Breast epithelium (tissue), 4 donors: ENCODE measurements around the gene PSMD13. TPM values are rescaled to one million over a fixed set of nuclear protein-coding genes. Genes with fewer than 3 reads are reported as not detected.

ENCODE experiments used
- DNase-seq, 2 donors: peaks; one replicate each; pipeline ENCODE4 v3.0.0-alpha.2; 2019; ENCODE audit warnings: low spot score in 2 of 2
- H3K27ac ChIP-seq, 2 donors: fragments of 200-600 bp; sonication (generic) in 1 of 2; one replicate each; pipeline ENCODE4 v1.5.1; 2016 to 2019; ENCODE audit warnings: mild to moderate bottlenecking in 1 of 2
- H3K27me3 ChIP-seq, 2 donors: fragments of 200-600 bp; sonication (generic) in 1 of 2; one replicate each; pipeline versions ENCODE4 v1.5.1 to v1.6.0; 2017 to 2019; ENCODE audit warnings: control low read depth in 1 of 2, mild to moderate bottlenecking in 1 of 2
- H3K36me3 ChIP-seq: fragments of 200-600 bp; one replicate; pipeline ENCODE4 v1.5.1; 2019
- H3K4me1 ChIP-seq, 2 donors: fragments of 200-600 bp; sonication (generic); one replicate each; pipeline ENCODE4 v1.5.1; 2016 to 2019; ENCODE audit warnings: control low read depth in 1 of 2
- H3K4me3 ChIP-seq, 3 donors: fragments of 200-600 bp; sonication (generic); 1 replicate in 2 of 3; 2 replicates in 1 of 3; pipeline ENCODE4 v1.5.1; 2016 to 2019; ENCODE audit warnings: mild to moderate bottlenecking in 3 of 3, moderate library complexity in 2 of 3
- H3K9me3 ChIP-seq, 2 donors: fragments of 200-600 bp; sonication (generic) in 1 of 2; one replicate each; pipeline ENCODE4 v1.5.1; 2016 to 2019; ENCODE audit warnings: control low read depth in 1 of 2
- POLR2A ChIP-seq: fragments of 450-650 bp; IDR thresholded peaks from one replicate; pipeline ENCODE4 v1.6.1; 2016; ENCODE audit warnings: antibody characterized with exemption, mild to moderate bottlenecking, moderate library complexity
- POLR2AphosphoS5 ChIP-seq, 3 donors: sonication (generic); formaldehyde crosslinking; IDR thresholded peaks; one replicate each; pipeline ENCODE4 v1.6.1; 2017; ENCODE audit warnings: antibody characterized with exemption in 3 of 3
- intact Hi-C: fragments of 100-400 bp; cut with DNase I; formaldehyde crosslinking; loops from one replicate; pipeline ENCODE4 v1.15.1; 2023; ENCODE audit warnings: low total_unique reads
- total RNA-seq, 3 donors: library from RNA; depleted of rRNA; stranded (reverse); fragments of >200 nt; gene quantifications; one replicate each; pipeline ENCODE4 v1.1.0, GENCODE V29; 2016
- TF ChIP-seq, protein P1 (sequence below), 3 donors: fragments of 450-650 bp; IDR thresholded peaks; one replicate each; pipeline ENCODE4 v1.5.1; 2016 to 2017; ENCODE audit warnings: antibody characterized with exemption in 3 of 3, mild to moderate bottlenecking in 3 of 3, moderate library complexity in 3 of 3

Gene PSMD13
- total RNA-seq, 3 donors from 2014 or later, result 96.0 to 114 (median 106) TPM

- H3K4me3 ChIP-seq, result no peak overlapping the region
- no peak for DNase-seq
- H3K9me3 ChIP-seq, result no peaks in the 10 kb centered on the region
- H3K36me3 ChIP-seq, result no peaks in the 10 kb centered on the region
- H3K27ac ChIP-seq, result no peak overlapping the region
- intact Hi-C loops, result no loop called here
- no peaks in the 10 kb centered on the region for H3K4me1 ChIP-seq
- no peaks in the 10 kb centered on the region for H3K27me3 ChIP-seq
- TF ChIP-seq, protein P1, sequence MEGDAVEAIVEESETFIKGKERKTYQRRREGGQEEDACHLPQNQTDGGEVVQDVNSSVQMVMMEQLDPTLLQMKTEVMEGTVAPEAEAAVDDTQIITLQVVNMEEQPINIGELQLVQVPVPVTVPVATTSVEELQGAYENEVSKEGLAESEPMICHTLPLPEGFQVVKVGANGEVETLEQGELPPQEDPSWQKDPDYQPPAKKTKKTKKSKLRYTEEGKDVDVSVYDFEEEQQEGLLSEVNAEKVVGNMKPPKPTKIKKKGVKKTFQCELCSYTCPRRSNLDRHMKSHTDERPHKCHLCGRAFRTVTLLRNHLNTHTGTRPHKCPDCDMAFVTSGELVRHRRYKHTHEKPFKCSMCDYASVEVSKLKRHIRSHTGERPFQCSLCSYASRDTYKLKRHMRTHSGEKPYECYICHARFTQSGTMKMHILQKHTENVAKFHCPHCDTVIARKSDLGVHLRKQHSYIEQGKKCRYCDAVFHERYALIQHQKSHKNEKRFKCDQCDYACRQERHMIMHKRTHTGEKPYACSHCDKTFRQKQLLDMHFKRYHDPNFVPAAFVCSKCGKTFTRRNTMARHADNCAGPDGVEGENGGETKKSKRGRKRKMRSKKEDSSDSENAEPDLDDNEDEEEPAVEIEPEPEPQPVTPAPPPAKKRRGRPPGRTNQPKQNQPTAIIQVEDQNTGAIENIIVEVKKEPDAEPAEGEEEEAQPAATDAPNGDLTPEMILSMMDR (IDR thresholded peaks at IDR 0.05), result no peak
- TF ChIP-seq POLR2AphosphoS5 (IDR thresholded peaks at IDR 0.05), result no peak
- no peak for TF ChIP-seq POLR2A
Measured at GRCh38 chr11:196786-197731, 39.7 kb upstream of the PSMD13 start.

DNA sequence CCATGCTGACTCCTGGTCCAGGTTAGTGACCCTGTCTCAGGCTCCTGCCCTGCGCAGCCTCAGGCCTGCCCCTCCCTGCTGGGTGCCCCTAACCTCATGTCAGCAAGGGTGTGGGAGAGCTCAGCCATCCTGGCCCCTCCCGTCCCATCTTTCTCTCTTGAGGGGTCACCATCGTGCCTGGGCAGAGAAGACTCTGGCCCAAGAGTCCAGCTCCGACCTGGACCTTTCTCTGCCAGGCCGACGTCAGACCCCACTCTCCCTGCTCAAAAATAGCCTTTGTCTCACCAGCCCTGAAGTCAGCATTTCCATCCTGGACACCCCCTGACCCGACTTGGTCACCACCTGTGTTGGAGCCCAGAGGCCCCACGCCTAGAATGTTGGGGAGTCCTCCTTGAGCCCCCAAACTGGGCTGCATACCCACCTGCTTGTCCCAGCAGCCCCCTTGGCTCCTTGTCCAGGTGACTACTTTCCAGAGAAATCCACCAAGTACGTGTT, 39.0 kb upstream of the PSMD13 start:
- Histone ChIP-seq H3K27ac (no peak overlapping the region), H3K4me1 (no peaks in the 10 kb centered on the region), H3K36me3 (no peaks in the 10 kb centered on the region), H3K4me3 (no peak overlapping the region), H3K9me3 (no peaks in the 10 kb centered on the region), H3K27me3 (no peaks in the 10 kb centered on the region)
- TF ChIP-seq, protein P1 (IDR thresholded peaks at IDR 0.05), result no peak
- TF ChIP-seq POLR2AphosphoS5 (IDR thresholded peaks at IDR 0.05), result no peak
- no peak for TF ChIP-seq POLR2A
- intact Hi-C loops, result no loop called here
- peak in 1 of 2 donors; percentile 15 for DNase-seq

GRCh38 chr11:198236-198806, 38.5 kb upstream of the PSMD13 start:
- DNase-seq, result no peak
- no peak for TF ChIP-seq POLR2AphosphoS5 (IDR thresholded peaks at IDR 0.05)
- TF ChIP-seq, protein P1 (IDR thresholded peaks at IDR 0.05), result no peak
- no peak for TF ChIP-seq POLR2A
- H3K36me3 ChIP-seq, result no peaks in the 10 kb centered on the region
- no peaks in the 10 kb centered on the region for H3K4me1 ChIP-seq
- H3K4me3 ChIP-seq, result no peak overlapping the region
- H3K27ac ChIP-seq, result no peak overlapping the region
- no peaks in the 10 kb centered on the region for H3K9me3 ChIP-seq
- intact Hi-C loops, result no loop called here
- no peaks in the 10 kb centered on the region for H3K27me3 ChIP-seq

- no peak for DNase-seq
- TF ChIP-seq POLR2A (no peak), POLR2AphosphoS5 (IDR thresholded peaks at IDR 0.05) (no peak)
- TF ChIP-seq, protein P1 (IDR thresholded peaks at IDR 0.05), result no peak
- no peaks in the 10 kb centered on the region for H3K27me3 ChIP-seq
- intact Hi-C loops, result no loop called here
- no peak overlapping the region for H3K27ac ChIP-seq
- H3K9me3 ChIP-seq, result no peaks in the 10 kb centered on the region
- no peaks in the 10 kb centered on the region for H3K36me3 ChIP-seq
- no peaks in the 10 kb centered on the region for H3K4me1 ChIP-seq
- no peak overlapping the region for H3K4me3 ChIP-seq
Measured at GRCh38 chr11:199004-199581, 37.7 kb upstream of the PSMD13 start.
